BLaER1 (cell line): ENCODE data around the gene FAM89B.

Experiments used
- H3K27ac ChIP-seq: shearing (Covaris generic); formaldehyde crosslinking; 2 replicates; pipeline ENCODE4 v1.8.1; 2022
- H3K27me3 ChIP-seq: shearing (Covaris generic); formaldehyde crosslinking; 2 replicates; pipeline ENCODE4 v1.8.1; 2022
- H3K36me3 ChIP-seq: shearing (Covaris generic); formaldehyde crosslinking; 2 replicates; pipeline ENCODE4 v1.8.1; 2022
- H3K4me1 ChIP-seq: shearing (Covaris generic); formaldehyde crosslinking; 2 replicates; pipeline ENCODE4 v1.8.1; 2022
- H3K4me2 ChIP-seq: shearing (Covaris generic); formaldehyde crosslinking; 2 replicates; pipeline ENCODE4 v1.8.1; 2022
- H3K4me3 ChIP-seq: shearing (Covaris generic); formaldehyde crosslinking; 2 replicates; pipeline ENCODE4 v1.8.1; 2022
- H3K9ac ChIP-seq: shearing (Covaris generic); formaldehyde crosslinking; 2 replicates; pipeline ENCODE4 v1.8.1; 2022
- H3K9me3 ChIP-seq: shearing (Covaris generic); formaldehyde crosslinking; 2 replicates; pipeline ENCODE4 v1.8.1; 2022
- H4K20me1 ChIP-seq: shearing (Covaris generic); formaldehyde crosslinking; 2 replicates; pipeline ENCODE4 v1.8.1; 2022
- Cebpa-rat ChIP-seq: shearing (Covaris generic); IDR thresholded peaks from 2 replicates; pipeline ENCODE4 v1.8.1; 2022

FAM89B gene

GRCh38 chr11:65555693-65556231 is 16.6 kb upstream of the FAM89B start:
- Histone ChIP-seq H3K4me3 (peak overlapping the region; percentile 73), H3K9me3 (no peaks in the 10 kb centered on the region), H3K36me3 (peaks cover 11% of the 10 kb centered on the region; the same call in 1 of the 2 replicates), H3K4me2 (peak overlapping the region; percentile 98), H3K27ac (peak overlapping the region; percentile 96), H3K27me3 (no peaks in the 10 kb centered on the region), H3K4me1 (peaks cover 89% of the 10 kb centered on the region), H3K9ac (peak overlapping the region; percentile 89), H4K20me1 (0 out of 2 replicates have a peak, but pooled peaks cover 13% of the 10 kb centered on the region)
- no peak for TF ChIP-seq Cebpa-rat

GRCh38 chr11:65556470-65557279 is 15.7 kb upstream of the FAM89B start:
- Histone ChIP-seq H3K4me3 (peak overlapping the region; percentile 73), H4K20me1 (0 out of 2 replicates have a peak, but pooled peaks cover 13% of the 10 kb centered on the region), H3K36me3 (peaks cover 2% of the 10 kb centered on the region; the same call in 1 of the 2 replicates), H3K4me2 (peak overlapping the region; percentile 98), H3K27me3 (no peaks in the 10 kb centered on the region), H3K9ac (peak overlapping the region; percentile 89), H3K27ac (peak overlapping the region; percentile 96), H3K4me1 (peaks cover 89% of the 10 kb centered on the region), H3K9me3 (no peaks in the 10 kb centered on the region)
- TF ChIP-seq Cebpa-rat, result no peak

GRCh38 chr11:65557280-65558001 is 14.9 kb upstream of the FAM89B start:
- H3K9ac ChIP-seq, result peak overlapping the region; percentile 89
- 0 out of 2 replicates have a peak, but pooled peaks cover 6% of the 10 kb centered on the region for H4K20me1 ChIP-seq
- no peaks in the 10 kb centered on the region for H3K27me3 ChIP-seq
- peak overlapping the region; percentile 73 for H3K4me3 ChIP-seq
- peak overlapping the region; percentile 96 for H3K27ac ChIP-seq
- no peaks in the 10 kb centered on the region for H3K36me3 ChIP-seq
- TF ChIP-seq Cebpa-rat, result no peak
- peak overlapping the region; percentile 98 for H3K4me2 ChIP-seq
- peaks cover 82% of the 10 kb centered on the region for H3K4me1 ChIP-seq
- H3K9me3 ChIP-seq, result no peaks in the 10 kb centered on the region

- H3K36me3 ChIP-seq, result no peaks in the 10 kb centered on the region
- H3K4me2 ChIP-seq, result peak within 1 kb of the TSS; percentile 98
- no peak for TF ChIP-seq Cebpa-rat
- H3K27me3 ChIP-seq, result no peaks in the 10 kb centered on the region
- H3K4me1 ChIP-seq, result peaks cover 76% of the 10 kb centered on the region
- no peaks in the 10 kb centered on the region for H4K20me1 ChIP-seq
- no peaks in the 10 kb centered on the region for H3K9me3 ChIP-seq
- H3K4me3 ChIP-seq, result peak within 1 kb of the TSS; percentile 73
- H3K9ac ChIP-seq, result peak within 1 kb of the TSS; percentile 89
- H3K27ac ChIP-seq, result peak within 1 kb of the TSS; percentile 96
These were observed 14.1 kb upstream of the FAM89B start, which contains the start of gene LTBP3 for GRCh38 chr11:65558002-65558929. Gene LTBP3 (minus strand): TSS chr11:65558359. CDS start chr11:65557959, 400 bp downstream.

- H3K27me3 ChIP-seq, result no peaks in the 10 kb centered on the region
- H3K4me1 ChIP-seq, result peaks cover 76% of the 10 kb centered on the region
- H3K9me3 ChIP-seq, result no peaks in the 10 kb centered on the region
- H4K20me1 ChIP-seq, result no peaks in the 10 kb centered on the region
- H3K4me2 ChIP-seq, result peak overlapping the region; percentile 98
- H3K9ac ChIP-seq, result peak overlapping the region; percentile 89
- H3K36me3 ChIP-seq, result no peaks in the 10 kb centered on the region
- peak overlapping the region; percentile 73 for H3K4me3 ChIP-seq
- no peak for TF ChIP-seq Cebpa-rat
- H3K27ac ChIP-seq, result peak overlapping the region; percentile 96
These were observed 13.3 kb upstream of the FAM89B start for GRCh38 chr11:65558930-65559509.

GRCh38 chr11:65559535-65559934 is 12.8 kb upstream of the FAM89B start:
- peaks cover 76% of the 10 kb centered on the region for H3K4me1 ChIP-seq
- H3K4me3 ChIP-seq, result peak overlapping the region; percentile 73; the same call in 1 of the 2 replicates
- H3K36me3 ChIP-seq, result no peaks in the 10 kb centered on the region
- no peak for TF ChIP-seq Cebpa-rat
- H3K27me3 ChIP-seq, result no peaks in the 10 kb centered on the region
- H4K20me1 ChIP-seq, result no peaks in the 10 kb centered on the region
- peak overlapping the region; percentile 89; the same call in 1 of the 2 replicates for H3K9ac ChIP-seq
- H3K27ac ChIP-seq, result peak overlapping the region; percentile 96
- H3K9me3 ChIP-seq, result no peaks in the 10 kb centered on the region
- H3K4me2 ChIP-seq, result peak overlapping the region; percentile 98

GRCh38 chr11:65559951-65560537 is 12.3 kb upstream of the FAM89B start:
- TF ChIP-seq Cebpa-rat, result no peak
- H3K36me3 ChIP-seq, result no peaks in the 10 kb centered on the region
- peaks cover 76% of the 10 kb centered on the region for H3K4me1 ChIP-seq
- peak overlapping the region; percentile 98 for H3K4me2 ChIP-seq
- peak overlapping the region; percentile 96; the same call in 1 of the 2 replicates for H3K27ac ChIP-seq
- H3K4me3 ChIP-seq, result no peak overlapping the region
- H4K20me1 ChIP-seq, result no peaks in the 10 kb centered on the region
- peak overlapping the region; percentile 89; the same call in 1 of the 2 replicates for H3K9ac ChIP-seq
- H3K27me3 ChIP-seq, result no peaks in the 10 kb centered on the region
- H3K9me3 ChIP-seq, result no peaks in the 10 kb centered on the region
